GM23338 (cell line): Measurements from ENCODE around the gene HSP90B1. TPM values are rescaled to one million over a fixed set of nuclear protein-coding genes. Genes with fewer than 3 reads are reported as not detected.

ENCODE experiments used
- ATAC-seq: fragments of 200-7000 bp; cut with Tn5 transposase; 3 replicates; pipeline ENCODE4 v1.9.1; 2020
- DNase-seq: peaks from one replicate; pipeline ENCODE4 v3.0.0-alpha.2; 2015; ENCODE audit warnings: low spot score
- H2AFZ ChIP-seq: fragments of 200-600 bp; sonication (generic); 2 replicates; pipeline ENCODE4 v1.8.0; 2016; ENCODE audit warnings: antibody characterized with exemption, mild to moderate bottlenecking, moderate library complexity
- H3F3A ChIP-seq: fragments of 200-600 bp; sonication (generic); replicated peaks from 2 replicates; pipeline ENCODE4 v1.8.0; 2017; ENCODE audit warnings: antibody characterized with exemption, mixed run types, low read depth
- H3K27ac ChIP-seq: fragments of 200-600 bp; sonication (generic); 2 replicates; pipeline ENCODE4 v1.6.1; 2016; ENCODE audit warnings: low read depth
- H3K27me3 ChIP-seq: fragments of 200-600 bp; sonication (generic); 2 replicates; pipeline ENCODE4 v1.8.0; 2016; ENCODE audit warnings: mild to moderate bottlenecking, mixed run types, moderate library complexity; ENCODE audit not compliant: insufficient read depth
- H3K36me3 ChIP-seq: fragments of 200-600 bp; sonication (generic); 2 replicates; pipeline ENCODE4 v1.8.0; 2016; ENCODE audit warnings: mild to moderate bottlenecking; ENCODE audit not compliant: insufficient read depth
- H3K4me1 ChIP-seq: fragments of 200-600 bp; sonication (generic); 2 replicates; pipeline ENCODE4 v1.8.0; 2016; ENCODE audit warnings: mild to moderate bottlenecking, moderate library complexity; ENCODE audit not compliant: insufficient read depth
- H3K4me2 ChIP-seq: fragments of 200-600 bp; sonication (generic); 2 replicates; pipeline ENCODE4 v1.7.1; 2017; ENCODE audit warnings: mixed run types
- H3K4me3 ChIP-seq: fragments of 200-600 bp; sonication (generic); 2 replicates; pipeline ENCODE4 v1.6.1; 2016; ENCODE audit warnings: mixed run types
- H3K79me2 ChIP-seq: fragments of 200-600 bp; sonication (generic); replicated peaks from 2 replicates; pipeline ENCODE4 v1.8.0; 2017; ENCODE audit warnings: mild to moderate bottlenecking; ENCODE audit not compliant: insufficient read depth
- H3K9me2 ChIP-seq: fragments of 200-600 bp; sonication (generic); 2 replicates; pipeline ENCODE4 v1.8.0; 2017; ENCODE audit not compliant: insufficient read depth
- H4K20me1 ChIP-seq: fragments of 200-600 bp; sonication (generic); replicated peaks from 2 replicates; pipeline ENCODE4 v1.8.0; 2017; ENCODE audit warnings: mild to moderate bottlenecking; ENCODE audit not compliant: insufficient read depth
- H3K27ac Mint-ChIP-seq: 2 replicates; pipeline ENCODE4 v1.8.0; 2020; ENCODE audit warnings: inconsistent platforms, mild to moderate bottlenecking, moderate library complexity, mixed read lengths
- H3K27me3 Mint-ChIP-seq: 3 replicates; pipeline ENCODE4 v1.8.0; 2022; ENCODE audit warnings: low read depth, mild to moderate bottlenecking, moderate library complexity, mixed read lengths, inconsistent platforms; ENCODE audit not compliant: insufficient read depth, poor library complexity
- H3K36me3 Mint-ChIP-seq: 3 replicates; pipeline ENCODE4 v1.8.0; 2021; ENCODE audit warnings: low read depth, mild to moderate bottlenecking, inconsistent platforms, moderate library complexity, mixed read lengths
- H3K4me1 Mint-ChIP-seq: 3 replicates; pipeline ENCODE4 v1.8.0; 2020; ENCODE audit warnings: mild to moderate bottlenecking, inconsistent platforms, mixed read lengths
- H3K4me3 Mint-ChIP-seq: 3 replicates; pipeline ENCODE4 v1.8.0; 2021; ENCODE audit warnings: moderate library complexity, mild to moderate bottlenecking, inconsistent platforms, mixed read lengths
- H3K9me3 Mint-ChIP-seq: 3 replicates; pipeline ENCODE4 v1.8.0; 2020; ENCODE audit warnings: moderate library complexity, mild to moderate bottlenecking, inconsistent platforms, mixed read lengths
- CREB1 ChIP-seq: fragments of 250-450 bp; sonication (Bioruptor Pico); IDR thresholded peaks from 2 replicates; pipeline ENCODE4 v1.5.0; 2020; ENCODE audit warnings: low read depth, mild to moderate bottlenecking, moderate library complexity
- ETS1 ChIP-seq: IDR thresholded peaks from 2 replicates; pipeline ENCODE4 v1.6.1; 2016; ENCODE audit warnings: antibody characterized with exemption
- EZH2 ChIP-seq: fragments of 200-600 bp; sonication (generic); IDR thresholded peaks from one replicate; pipeline ENCODE4 v1.8.0; 2017; ENCODE audit warnings: antibody characterized with exemption, mild to moderate bottlenecking, low read depth; ENCODE audit not compliant: unreplicated experiment
- EZH2phosphoT487 ChIP-seq: fragments of 200-600 bp; sonication (generic); IDR thresholded peaks from one replicate; pipeline ENCODE4 v1.8.1; 2018; ENCODE audit warnings: antibody characterized with exemption; ENCODE audit not compliant: unreplicated experiment
- JUNB ChIP-seq: IDR thresholded peaks from one replicate; pipeline ENCODE4 v1.6.1; 2016; ENCODE audit warnings: antibody characterized with exemption; ENCODE audit not compliant: unreplicated experiment
- NANOG ChIP-seq: IDR thresholded peaks from 2 replicates; pipeline ENCODE4 v1.6.1; 2016; ENCODE audit warnings: antibody characterized with exemption, borderline replicate concordance
- POLR2AphosphoS5 ChIP-seq: IDR thresholded peaks from 2 replicates; pipeline ENCODE4 v1.6.1; 2016; ENCODE audit warnings: antibody characterized with exemption, low read depth
- REST ChIP-seq: IDR thresholded peaks from one replicate; pipeline ENCODE4 v1.6.1; 2018; ENCODE audit warnings: antibody characterized with exemption; ENCODE audit not compliant: unreplicated experiment
- STAT1 ChIP-seq: IDR thresholded peaks from one replicate; pipeline ENCODE4 v1.6.1; 2016; ENCODE audit warnings: antibody characterized with exemption; ENCODE audit not compliant: unreplicated experiment
- ZNF114 ChIP-seq: fragments of 250-450 bp; sonication (Bioruptor Pico); IDR thresholded peaks from 2 replicates; pipeline ENCODE4 v1.5.0; 2020; ENCODE audit warnings: mild to moderate bottlenecking, moderate library complexity
- ZNF331 ChIP-seq: fragments of 250-450 bp; sonication (Bioruptor Pico); IDR thresholded peaks from 2 replicates; pipeline ENCODE4 v1.5.0; 2020; ENCODE audit warnings: low read depth, mild to moderate bottlenecking, moderate library complexity
- polyA plus RNA-seq: library from polyadenylated mRNA; unstranded; fragments of >200 nt; fragmentation: Nextera tagmentation; extraction: Ambion mirVana; gene quantifications from 2 replicates; pipeline ENCODE4 v1.2.1, GENCODE V29; 2016
- total RNA-seq: library from RNA; depleted of rRNA; stranded (reverse); fragments of >200 nt; shearing (Covaris generic); gene quantifications from 2 replicates; pipeline ENCODE4 v1.2.3, GENCODE V29; 2014
- TF ChIP-seq, protein P1 (sequence below): fragments of 250-450 bp; sonication (Bioruptor Pico); IDR thresholded peaks from 2 replicates; pipeline ENCODE4 v1.5.0; 2020; ENCODE audit warnings: mild to moderate bottlenecking, moderate library complexity
- TF ChIP-seq, protein P2 (sequence below), 2 experiments: fragments of 200-600 bp in 1 of 2; sonication (generic) in 1 of 2; conservative IDR thresholded peaks; 2 replicates each; pipeline versions ENCODE4 v1.5.1 to v1.6.1; 2016 to 2017; ENCODE audit warnings: antibody characterized with exemption in 2 of 2, low read depth in 2 of 2, mild to moderate bottlenecking in 2 of 2, moderate library complexity in 1 of 2

The HSP90B1 gene
- total and polyA plus RNA-seq, 2 experiments from 2014 or later, result 605 to 1,312 TPM

- TF ChIP-seq REST, result no peak
These were observed 42.5 kb upstream of the HSP90B1 start (continued) for GRCh38 chr12:103887738-103888137.

GRCh38 chr12:103897316-103897715, 32.9 kb upstream of the HSP90B1 start:
- H3K9me2 ChIP-seq, result no peaks in the 10 kb centered on the region
- H3K9me3 Mint-ChIP-seq, result no peaks in the 10 kb centered on the region
- no peaks in the 10 kb centered on the region for H3F3A ChIP-seq
- H4K20me1 ChIP-seq, result no peaks in the 10 kb centered on the region
- no peaks in the 10 kb centered on the region for H3K79me2 ChIP-seq
- no peak overlapping the region for H3K27ac Mint-ChIP-seq
- H3K4me1 ChIP-seq, result no peaks in the 10 kb centered on the region
- no peaks in the 10 kb centered on the region for H3K27me3 ChIP-seq
- no peak for DNase-seq
- H3K36me3 Mint-ChIP-seq, result no peaks in the 10 kb centered on the region
- no peak overlapping the region for H3K27ac ChIP-seq
- no peak overlapping the region for H3K4me3 ChIP-seq
- no peak overlapping the region for H3K4me3 Mint-ChIP-seq
- H3K27me3 Mint-ChIP-seq, result no peaks in the 10 kb centered on the region
- H3K4me2 ChIP-seq, result no peak overlapping the region
- ATAC-seq, result no peak
- H3K4me1 Mint-ChIP-seq, result no peaks in the 10 kb centered on the region
- no peak overlapping the region for H2AFZ ChIP-seq
- H3K36me3 ChIP-seq, result no peaks in the 10 kb centered on the region
- TF ChIP-seq ZNF114 (CRISPR knock-in tag), result no peak
- TF ChIP-seq JUNB, result no peak
- TF ChIP-seq NANOG, result no peak
- TF ChIP-seq, protein P1, sequence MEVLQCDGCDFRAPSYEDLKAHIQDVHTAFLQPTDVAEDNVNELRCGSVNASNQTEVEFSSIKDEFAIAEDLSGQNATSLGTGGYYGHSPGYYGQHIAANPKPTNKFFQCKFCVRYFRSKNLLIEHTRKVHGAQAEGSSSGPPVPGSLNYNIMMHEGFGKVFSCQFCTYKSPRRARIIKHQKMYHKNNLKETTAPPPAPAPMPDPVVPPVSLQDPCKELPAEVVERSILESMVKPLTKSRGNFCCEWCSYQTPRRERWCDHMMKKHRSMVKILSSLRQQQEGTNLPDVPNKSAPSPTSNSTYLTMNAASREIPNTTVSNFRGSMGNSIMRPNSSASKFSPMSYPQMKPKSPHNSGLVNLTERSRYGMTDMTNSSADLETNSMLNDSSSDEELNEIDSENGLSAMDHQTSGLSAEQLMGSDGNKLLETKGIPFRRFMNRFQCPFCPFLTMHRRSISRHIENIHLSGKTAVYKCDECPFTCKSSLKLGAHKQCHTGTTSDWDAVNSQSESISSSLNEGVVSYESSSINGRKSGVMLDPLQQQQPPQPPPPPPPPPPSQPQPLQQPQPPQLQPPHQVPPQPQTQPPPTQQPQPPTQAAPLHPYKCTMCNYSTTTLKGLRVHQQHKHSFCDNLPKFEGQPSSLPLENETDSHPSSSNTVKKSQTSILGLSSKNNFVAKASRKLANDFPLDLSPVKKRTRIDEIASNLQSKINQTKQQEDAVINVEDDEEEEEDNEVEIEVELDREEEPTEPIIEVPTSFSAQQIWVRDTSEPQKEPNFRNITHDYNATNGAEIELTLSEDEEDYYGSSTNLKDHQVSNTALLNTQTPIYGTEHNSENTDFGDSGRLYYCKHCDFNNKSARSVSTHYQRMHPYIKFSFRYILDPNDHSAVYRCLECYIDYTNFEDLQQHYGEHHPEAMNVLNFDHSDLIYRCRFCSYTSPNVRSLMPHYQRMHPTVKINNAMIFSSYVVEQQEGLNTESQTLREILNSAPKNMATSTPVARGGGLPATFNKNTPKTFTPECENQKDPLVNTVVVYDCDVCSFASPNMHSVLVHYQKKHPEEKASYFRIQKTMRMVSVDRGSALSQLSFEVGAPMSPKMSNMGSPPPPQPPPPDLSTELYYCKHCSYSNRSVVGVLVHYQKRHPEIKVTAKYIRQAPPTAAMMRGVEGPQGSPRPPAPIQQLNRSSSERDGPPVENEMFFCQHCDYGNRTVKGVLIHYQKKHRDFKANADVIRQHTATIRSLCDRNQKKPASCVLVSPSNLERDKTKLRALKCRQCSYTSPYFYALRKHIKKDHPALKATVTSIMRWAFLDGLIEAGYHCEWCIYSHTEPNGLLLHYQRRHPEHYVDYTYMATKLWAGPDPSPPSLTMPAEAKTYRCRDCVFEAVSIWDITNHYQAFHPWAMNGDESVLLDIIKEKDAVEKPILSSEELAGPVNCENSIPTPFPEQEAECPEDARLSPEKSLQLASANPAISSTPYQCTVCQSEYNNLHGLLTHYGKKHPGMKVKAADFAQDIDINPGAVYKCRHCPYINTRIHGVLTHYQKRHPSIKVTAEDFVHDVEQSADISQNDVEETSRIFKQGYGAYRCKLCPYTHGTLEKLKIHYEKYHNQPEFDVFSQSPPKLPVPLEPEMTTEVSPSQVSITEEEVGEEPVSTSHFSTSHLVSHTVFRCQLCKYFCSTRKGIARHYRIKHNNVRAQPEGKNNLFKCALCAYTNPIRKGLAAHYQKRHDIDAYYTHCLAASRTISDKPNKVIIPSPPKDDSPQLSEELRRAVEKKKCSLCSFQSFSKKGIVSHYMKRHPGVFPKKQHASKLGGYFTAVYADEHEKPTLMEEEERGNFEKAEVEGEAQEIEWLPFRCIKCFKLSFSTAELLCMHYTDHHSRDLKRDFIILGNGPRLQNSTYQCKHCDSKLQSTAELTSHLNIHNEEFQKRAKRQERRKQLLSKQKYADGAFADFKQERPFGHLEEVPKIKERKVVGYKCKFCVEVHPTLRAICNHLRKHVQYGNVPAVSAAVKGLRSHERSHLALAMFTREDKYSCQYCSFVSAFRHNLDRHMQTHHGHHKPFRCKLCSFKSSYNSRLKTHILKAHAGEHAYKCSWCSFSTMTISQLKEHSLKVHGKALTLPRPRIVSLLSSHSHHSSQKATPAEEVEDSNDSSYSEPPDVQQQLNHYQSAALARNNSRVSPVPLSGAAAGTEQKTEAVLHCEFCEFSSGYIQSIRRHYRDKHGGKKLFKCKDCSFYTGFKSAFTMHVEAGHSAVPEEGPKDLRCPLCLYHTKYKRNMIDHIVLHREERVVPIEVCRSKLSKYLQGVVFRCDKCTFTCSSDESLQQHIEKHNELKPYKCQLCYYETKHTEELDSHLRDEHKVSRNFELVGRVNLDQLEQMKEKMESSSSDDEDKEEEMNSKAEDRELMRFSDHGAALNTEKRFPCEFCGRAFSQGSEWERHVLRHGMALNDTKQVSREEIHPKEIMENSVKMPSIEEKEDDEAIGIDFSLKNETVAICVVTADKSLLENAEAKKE (CRISPR knock-in tag), result no peak
- no peak for TF ChIP-seq EZH2phosphoT487
- TF ChIP-seq ETS1, result no peak
- no peak for TF ChIP-seq STAT1
- TF ChIP-seq, protein P2, sequence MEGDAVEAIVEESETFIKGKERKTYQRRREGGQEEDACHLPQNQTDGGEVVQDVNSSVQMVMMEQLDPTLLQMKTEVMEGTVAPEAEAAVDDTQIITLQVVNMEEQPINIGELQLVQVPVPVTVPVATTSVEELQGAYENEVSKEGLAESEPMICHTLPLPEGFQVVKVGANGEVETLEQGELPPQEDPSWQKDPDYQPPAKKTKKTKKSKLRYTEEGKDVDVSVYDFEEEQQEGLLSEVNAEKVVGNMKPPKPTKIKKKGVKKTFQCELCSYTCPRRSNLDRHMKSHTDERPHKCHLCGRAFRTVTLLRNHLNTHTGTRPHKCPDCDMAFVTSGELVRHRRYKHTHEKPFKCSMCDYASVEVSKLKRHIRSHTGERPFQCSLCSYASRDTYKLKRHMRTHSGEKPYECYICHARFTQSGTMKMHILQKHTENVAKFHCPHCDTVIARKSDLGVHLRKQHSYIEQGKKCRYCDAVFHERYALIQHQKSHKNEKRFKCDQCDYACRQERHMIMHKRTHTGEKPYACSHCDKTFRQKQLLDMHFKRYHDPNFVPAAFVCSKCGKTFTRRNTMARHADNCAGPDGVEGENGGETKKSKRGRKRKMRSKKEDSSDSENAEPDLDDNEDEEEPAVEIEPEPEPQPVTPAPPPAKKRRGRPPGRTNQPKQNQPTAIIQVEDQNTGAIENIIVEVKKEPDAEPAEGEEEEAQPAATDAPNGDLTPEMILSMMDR (conservative IDR thresholded peaks at IDR 0.05; ENCODE audit: low read depth in 2 of 2), result no peak
- no peak for TF ChIP-seq ZNF331 (CRISPR knock-in tag)
- no peak for TF ChIP-seq POLR2AphosphoS5
- no peak for TF ChIP-seq EZH2
- TF ChIP-seq CREB1 (CRISPR knock-in tag), result no peak
